Pulmonary artery endothelial cell (primary cell): Measurements from ENCODE around the gene GRK7. TPM values are rescaled to one million over a fixed set of nuclear protein-coding genes. Genes with fewer than 3 reads are reported as not detected.
A peak's percentile ranks its signal among the peaks of the same experiment; 100 is the strongest.
"Not testable (repeated sequence)": the region's sequence is repeated elsewhere in the genome, so short reads cannot be mapped to it uniquely, and the experiment has no call there.

Experiments
- DNase-seq: peaks from one replicate; pipeline ENCODE4 v3.0.0-alpha.2; 2011; ENCODE audit warnings: low read depth, low spot score
- total RNA-seq: library from RNA; depleted of rRNA; stranded (reverse); fragments of >200 nt; gene quantifications from 2 replicates; pipeline ENCODE4 v1.2.3, GENCODE V29; 2014

GRK7 gene
- total RNA-seq, 1 donor from 2014 or later, result not detected

DNA sequence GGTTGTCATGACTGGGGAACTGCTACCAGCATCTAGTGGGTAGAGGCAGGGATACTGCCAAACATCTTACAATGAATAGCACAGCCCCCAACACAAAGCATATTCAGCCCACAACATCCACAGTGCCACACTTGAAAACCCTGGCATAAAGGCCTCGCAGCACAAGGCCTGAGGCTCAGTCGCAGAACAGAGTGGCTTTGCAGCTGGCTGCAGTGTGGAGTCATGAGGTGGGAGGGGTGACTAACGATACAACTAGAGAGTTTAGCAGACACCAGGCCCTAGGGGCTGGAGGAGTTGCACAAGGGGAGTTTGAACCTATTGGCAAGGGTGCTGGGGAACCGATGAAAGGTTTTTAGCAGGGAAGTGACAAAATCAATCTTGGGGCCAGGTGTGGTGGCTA is 32.1 kb downstream of the GRK7 start:
- DNase-seq, result no peak

DNA sequence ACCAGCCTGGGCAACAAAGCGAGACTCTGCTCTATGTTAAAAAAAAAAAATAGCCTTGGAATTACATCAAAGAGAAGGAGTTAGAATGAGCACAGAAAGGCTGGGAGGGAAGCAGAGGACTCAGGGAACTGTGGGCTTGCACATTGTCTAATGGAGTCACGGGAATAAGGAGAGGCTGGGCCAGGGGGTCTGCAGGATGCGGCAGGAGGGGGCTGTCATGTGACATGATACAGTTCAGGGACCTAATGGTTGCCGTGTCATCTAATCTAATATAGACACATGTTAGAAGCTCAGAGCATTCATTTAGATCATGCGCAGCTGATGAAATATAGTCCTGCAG is 32.5 kb downstream of the GRK7 start:
- DNase-seq, result no peak

DNA sequence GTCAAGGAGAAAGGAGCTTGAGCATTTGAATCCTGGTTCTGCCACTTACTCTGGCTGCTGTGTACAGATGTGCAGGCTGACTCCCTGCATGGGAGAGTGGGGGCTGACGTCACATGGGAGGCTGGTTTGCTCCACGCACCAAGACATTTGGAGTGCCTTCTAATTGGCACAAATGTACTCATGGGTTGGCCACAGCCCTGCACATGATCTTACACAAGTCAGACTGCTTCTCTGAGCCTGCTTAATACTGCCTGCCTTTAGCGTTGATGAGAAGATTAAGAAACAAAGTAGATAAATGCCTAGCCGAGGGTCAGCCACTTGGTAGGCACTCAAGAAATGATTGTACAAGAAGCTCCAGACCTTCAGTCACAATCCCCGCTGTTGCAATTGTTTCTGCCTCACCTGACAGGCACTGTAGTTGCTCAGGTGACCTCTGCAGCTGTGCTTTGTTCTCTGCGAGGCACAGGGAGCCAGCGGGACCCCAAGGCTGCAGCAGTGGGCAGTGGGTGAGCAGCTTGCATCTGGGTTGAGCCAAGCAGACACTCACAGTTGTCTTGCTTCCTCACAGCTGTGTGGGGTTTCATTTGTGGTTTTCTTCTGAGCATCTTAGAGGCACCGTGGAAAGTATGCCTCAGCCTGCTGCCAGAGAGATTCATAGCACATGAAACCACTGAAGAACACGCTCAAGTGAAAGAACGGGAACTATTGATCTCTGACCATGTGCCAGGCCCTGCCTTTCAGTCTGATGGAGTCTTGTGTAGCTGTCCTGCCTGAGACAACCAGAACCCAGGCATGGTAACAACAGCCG is 33.1 kb downstream of the GRK7 start:
- no peak for DNase-seq

DNA sequence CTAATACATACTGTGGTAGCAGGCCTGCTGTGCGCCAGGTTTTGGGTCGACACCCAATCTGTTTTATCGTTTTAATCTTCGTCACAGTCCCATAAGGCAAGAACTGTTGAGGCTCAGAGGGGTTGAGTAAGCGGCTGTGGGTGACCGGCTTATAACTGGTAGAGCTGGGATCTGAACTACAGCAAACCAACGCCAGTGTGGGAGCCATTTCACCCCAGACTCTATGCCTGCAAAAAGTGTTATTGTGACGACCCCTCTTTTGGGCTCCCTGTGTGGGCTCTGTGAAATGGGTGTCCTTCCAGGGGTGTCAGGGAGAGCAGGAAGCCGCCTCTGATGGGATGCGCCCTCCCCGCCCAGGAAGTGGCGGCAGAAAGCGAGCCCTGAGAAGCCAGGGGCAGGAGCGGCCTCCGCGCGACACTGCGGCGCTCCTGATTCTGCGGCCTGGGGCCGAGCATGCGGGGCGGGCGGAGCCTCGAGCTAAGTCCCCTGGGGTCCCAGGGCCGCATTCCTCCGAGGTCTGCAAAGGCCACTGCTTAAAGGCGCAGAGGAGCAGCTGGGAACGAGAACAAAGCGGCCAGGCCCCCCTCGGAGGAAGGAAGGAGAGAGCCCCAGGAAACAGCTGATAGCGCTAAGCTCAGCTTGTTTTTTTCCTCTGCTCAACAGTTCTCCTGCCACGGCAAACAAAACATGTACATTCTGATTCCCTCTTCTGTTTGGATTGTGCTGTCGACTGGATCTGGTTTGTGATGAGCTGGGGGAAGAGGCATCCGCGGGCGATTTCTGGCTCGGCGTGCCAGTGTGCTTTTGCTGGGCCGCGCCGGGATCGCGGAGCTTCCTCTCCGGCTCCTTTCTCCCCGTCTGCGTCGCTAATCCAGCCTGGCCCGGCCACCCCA is 33.9 kb downstream of the GRK7 start:
- DNase-seq, result peak; percentile 59

DNA sequence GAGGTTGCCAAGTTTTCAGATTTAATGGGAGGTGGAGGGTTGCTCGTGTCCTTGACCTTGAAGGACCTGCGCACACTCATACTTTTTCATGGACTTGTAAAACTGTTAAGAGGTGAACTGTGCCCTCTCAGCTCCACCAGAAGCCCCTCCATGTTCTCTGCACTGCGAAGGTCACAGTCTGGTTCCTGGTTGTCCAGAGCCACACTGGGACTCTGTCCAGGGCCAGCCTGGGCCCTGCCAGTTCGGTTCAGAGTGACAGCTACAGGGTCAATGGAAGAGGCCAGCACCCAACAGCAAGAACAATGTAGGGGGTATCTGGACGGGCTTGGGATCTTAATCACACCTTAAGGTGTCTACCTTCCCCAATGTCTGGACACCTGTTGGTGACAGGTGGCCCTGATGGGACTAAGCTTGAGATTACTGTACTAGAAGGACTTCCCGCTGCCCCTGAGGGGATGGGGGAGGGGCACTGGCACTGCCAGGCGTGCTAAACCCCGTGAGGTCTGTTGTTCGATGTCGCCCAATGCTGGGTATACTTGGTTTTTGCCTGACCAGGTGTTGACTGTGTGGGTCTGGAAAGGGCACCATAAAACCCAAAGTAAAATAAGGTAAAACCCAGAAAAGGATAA is 34.7 kb downstream of the GRK7 start:
- no peak for DNase-seq

DNA sequence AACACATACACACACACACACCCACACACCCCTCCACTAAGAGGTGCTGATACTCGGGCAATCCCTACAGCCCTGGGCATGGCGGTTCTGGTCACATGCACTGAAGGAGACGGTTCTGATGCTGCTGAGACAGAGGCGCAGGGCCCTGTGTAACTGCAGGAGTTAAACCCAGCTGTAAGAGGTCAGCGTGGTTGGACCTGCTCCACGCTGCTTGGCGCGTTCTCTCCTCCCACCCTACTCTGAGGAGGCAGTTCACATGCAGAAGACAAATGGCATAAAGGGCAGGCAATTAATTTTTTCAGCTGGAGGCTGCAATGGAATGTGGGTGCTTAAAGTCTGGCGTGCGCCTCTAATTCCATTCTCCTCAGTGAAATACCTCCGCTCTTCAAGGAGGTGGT is 35.2 kb downstream of the GRK7 start:
- DNase-seq, result no peak

DNA sequence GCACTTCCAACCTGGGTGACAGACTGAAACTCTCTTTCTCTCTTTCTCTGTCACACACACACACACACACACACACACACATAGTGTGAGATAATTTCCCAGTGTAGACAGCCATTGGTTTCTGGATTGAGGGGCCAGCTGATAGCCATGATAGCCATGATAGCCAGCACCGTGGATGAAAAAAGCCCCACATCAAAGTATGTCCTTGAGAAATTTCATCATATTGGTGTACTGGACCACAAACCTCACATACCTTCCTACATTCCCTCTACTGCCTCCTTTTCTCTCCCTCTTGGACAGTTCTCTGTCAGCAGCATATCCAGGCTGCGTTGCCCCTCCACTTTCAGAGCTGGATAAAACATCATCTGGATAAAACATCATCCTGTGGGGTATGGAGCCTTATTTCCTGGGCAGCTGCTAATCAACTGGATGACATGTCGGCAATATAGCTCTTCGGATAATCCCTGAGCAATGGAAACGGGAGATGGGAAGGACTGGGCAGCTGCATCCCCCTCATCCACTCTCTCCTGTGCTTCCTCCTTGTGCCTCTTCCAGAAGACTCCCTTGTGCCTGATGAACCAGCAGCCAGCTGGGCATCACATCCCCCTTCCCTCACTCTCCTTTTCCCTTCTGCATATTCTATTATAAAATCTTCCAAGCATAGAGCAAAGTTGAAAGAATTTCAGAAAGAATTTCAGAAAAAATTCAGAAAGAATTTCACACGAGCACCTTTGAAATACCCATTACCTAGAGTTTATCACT is 39.3 kb downstream of the GRK7 start:
- DNase-seq, result no peak

DNA sequence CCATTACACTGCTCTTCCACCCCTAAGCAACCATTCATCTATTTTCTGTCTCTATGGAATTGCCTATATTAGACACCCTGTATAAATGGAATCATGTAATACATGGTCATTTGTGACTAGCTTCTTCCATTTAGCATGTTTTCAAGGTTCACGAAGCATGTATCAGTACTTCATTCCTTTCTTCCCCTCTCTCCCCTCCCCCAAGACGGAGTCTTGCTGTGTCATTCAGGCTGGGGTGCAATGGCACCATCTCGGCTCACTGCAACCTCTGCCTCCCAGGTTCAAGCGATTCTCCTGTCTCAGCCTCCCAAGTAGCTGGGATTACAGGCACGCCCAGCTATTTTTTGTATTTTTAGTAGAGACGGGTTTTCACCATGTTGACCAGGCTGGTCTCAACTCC is 40.3 kb downstream of the GRK7 start:
- not testable (repeated sequence) for DNase-seq

DNA sequence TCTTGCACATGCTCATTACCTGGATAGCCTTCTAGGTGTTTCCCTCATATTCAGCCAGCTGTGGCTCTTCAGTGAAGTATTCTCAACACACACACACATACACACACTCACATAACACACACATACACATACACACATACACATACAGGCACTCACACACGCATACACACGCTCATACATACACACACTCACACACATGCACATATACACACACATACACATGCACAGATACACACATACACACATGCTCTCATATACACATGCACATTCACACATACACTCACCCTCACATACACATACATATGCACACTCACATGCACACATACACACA is 41.2 kb downstream of the GRK7 start:
- no peak for DNase-seq

DNA sequence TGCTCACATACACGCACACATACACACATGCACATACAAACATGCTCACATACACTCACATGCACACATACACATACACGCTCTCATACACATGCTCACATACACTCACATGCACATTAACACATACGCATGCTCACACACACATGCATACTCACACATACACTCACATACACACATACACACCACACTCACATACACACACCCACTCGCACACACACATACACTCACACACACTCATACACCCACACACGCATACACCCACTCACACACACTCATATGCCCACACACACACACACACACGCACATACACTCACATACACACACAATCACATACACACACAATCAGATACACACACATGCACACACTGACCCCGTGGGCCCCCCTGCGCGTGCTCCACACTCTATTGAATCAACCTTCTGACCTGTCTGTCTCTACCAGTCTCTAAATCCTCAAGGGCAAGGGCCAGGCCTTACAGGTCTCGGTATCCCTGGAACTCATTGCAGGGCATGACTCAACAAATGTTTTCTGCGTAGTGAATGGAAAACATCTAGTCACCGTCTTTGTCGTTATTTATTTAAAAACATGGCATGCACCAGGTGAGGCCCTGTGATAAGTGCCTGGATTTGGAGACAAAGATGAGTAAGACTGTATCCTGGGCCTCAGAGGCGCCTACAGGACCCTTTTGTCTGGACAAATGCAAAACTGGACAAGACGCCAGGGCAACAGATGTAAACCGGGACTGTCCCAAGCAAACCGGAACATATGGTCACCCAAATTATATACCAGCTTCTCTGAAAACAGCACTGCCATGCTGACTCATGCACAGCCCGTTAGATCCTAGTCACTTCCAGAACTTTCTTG is 41.8 kb downstream of the GRK7 start:
- no peak for DNase-seq

DNA sequence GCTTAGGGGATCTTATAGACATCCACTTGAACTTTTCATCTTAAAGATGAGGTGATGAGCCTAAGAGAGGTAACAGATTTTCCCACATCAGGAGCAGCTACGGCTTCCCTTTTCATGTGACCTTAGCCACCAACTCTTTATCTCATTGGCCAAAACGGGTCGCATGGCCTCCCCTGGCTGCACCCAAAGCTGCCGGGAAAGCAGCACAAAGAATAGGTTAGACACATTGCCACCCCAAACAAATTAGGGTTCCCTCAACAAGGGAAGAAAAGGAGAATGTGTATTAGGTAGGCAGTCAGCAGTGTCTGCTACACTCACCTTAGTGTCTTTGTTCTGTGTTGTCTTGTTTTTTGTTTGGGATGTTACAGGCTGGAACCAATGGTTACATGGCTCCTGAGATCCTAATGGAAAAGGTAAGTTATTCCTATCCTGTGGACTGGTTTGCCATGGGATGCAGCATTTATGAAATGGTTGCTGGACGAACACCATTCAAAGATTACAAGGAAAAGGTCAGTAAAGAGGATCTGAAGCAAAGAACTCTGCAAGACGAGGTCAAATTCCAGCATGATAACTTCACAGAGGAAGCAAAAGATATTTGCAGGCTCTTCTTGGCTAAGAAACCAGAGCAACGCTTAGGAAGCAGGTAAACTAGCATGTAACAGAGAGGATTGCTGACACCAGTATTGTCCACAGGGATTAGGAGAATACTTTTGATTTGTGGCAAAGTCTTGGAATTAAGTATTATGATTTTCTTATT is 44.2 kb downstream of the GRK7 start:
- DNase-seq, result no peak

DNA sequence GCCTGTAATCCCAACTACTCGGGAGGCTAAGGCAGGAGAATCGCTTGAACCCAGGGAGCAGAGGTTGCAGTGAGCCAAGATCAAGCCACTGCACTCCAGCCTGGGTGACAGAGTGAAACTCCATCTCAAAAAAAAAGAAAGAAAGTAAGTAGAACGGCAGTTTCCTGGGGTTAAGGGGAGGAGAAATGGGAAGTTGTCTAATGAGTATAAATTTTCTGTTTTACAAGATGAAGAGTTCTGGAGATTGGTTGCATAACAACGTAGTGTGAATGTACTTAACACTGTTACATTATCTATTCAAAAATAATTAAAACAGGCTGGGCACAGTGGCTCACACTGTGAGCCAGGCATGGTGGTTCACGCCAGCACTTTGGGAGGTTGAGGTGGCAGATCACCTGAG is 45.4 kb downstream of the GRK7 start:
- no peak for DNase-seq

DNA sequence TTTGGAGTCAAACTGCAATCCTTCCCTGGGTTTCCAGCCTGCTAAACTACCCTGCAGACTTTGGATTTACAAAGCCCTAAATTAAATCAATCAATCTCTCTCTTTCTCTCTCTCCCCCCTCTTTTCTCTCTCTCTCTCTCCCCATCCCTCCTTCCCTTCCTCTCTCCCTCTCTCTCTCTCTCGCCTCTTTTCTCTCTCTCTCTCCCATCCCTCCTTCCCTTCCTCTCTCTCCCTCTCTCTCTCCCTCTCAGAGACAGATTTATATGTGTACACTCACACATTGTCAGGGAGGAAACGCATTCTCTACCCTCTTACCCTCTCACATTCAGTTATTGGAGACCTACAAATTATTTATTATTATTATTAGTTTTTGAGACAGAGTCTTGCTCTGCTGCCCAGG is 47.0 kb downstream of the GRK7 start:
- no peak for DNase-seq

DNA sequence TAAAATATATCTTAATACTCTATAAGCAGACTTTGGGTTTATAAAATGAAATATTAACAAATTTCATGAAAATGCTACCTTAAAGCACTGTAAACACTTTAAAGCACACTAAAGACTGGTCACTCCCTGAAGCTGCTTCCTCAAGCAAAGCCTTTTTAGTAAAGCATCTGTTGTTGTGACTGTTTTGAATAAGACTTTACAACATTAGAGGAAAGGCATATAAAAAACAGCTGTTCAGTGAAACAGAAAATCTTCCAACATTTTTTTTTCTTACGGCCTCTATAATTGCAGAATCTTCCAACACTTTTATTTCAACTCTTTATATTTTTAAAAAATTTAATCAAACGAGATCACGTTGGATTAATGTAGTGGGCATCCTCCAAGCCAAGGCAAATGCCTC is 48.1 kb downstream of the GRK7 start:
- no peak for DNase-seq

DNA sequence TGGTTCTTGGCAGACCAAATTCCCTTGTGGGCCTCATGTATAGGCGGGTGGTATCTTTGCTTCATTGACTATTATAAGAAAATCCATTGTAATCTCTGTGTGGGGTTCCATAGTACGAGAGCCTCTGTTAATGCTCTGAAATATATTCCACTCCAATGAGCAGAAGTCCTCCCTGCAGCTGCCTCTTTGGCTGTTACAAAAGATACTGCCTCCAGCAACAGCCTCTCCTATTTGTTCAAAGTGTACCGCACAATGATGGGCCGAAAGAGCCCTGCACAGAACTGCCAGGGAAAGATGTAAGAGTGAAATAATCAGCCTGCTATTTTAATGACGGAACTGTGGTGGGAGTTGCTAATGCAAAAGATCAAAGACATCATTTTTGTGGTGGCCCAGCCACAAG is 48.9 kb downstream of the GRK7 start:
- no peak for DNase-seq

DNA sequence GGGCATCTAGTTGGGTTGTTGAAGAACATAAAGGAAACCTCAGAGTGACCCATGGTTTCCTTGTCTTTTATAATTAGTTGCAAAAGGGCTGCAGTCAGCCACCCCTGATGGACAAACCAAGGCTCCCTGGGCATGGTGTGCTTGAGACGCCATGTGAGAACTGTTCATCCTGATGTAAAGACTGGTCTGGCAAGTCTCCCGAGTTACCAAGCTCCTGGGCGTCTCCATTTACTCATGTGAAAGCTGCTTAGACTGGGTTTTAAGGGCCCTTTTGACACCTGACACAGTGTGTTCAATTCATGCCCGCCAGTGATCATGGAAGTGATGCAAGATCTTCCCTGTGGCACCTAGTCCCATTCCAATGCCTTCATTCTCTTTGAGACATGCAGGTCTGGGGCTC is 49.4 kb downstream of the GRK7 start:
- DNase-seq, result no peak
